ENCODE results near the gene PLA2G3. TPM values are rescaled to one million over a fixed set of nuclear protein-coding genes. Genes with fewer than 3 reads are reported as not detected.
"Not testable (repeated sequence)": the region's sequence is repeated elsewhere in the genome, so short reads cannot be mapped to it uniquely, and the experiment has no call there.

The PLA2G3 gene
- polyA plus RNA-seq = under 1 TPM in 1 of 3 donors, not detected in 2; 0.01 TPM

- H3K27ac ChIP-seq (ENCODE audit: low read depth, low read length) = no peak within 1 kb of the TSS
- 33 to 52% (median 40%) methylated on average over 18 to 24 of the region's 24 CpGs for WGBS, 3 donors
Measured at GRCh38 chr22:31139866-31140716, at the start of gene PLA2G3. Gene PLA2G3 (minus strand): TSS chr22:31140508. CDS start chr22:31140354, 154 bp downstream.

- no peak overlapping the region for H3K27ac ChIP-seq (ENCODE audit: low read depth, low read length)
- 56 to 90% (median 87%) methylated on average over 6 of the region's 6 CpGs for WGBS, 3 donors
Measured at GRCh38 chr22:31187627-31188026, 47.3 kb upstream of the PLA2G3 start.

GRCh38 chr22:31185056-31185455 is 44.7 kb upstream of the PLA2G3 start:
- 87 to 96% (median 93%) methylated on average over 5 of the region's 5 CpGs for WGBS, 3 donors

DNA sequence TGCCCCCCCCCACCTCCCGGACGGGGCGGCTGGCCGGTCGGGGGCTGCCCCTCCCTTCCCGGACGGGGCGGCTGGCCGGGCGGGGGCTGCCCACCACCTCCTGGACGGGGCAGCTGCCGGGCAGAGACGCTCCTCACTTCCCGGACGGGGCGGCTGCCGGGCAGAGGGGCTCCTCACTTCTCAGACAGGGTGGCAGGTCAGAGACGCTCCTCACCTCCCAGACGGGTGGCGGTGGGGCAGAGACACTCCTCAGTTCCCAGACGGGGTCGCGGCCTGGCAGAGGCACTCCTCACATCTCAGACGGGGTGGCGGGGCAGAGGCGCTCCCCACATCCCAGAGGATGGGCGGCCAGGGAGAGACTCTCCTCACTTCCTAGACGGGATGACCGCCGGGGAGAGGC is 43.7 kb upstream of the PLA2G3 start:
- H3K27ac ChIP-seq (ENCODE audit: low read depth, low read length) = no peak overlapping the region
- WGBS, 3 donors = 94 to 96% (median 95%) methylated on average over 20 to 30 of the region's 30 CpGs

More at GRCh38 chr22:31185056-31185455, 44.7 kb upstream of the PLA2G3 start:
- no peak overlapping the region for H3K27ac ChIP-seq (ENCODE audit: low read depth, low read length)

DNA sequence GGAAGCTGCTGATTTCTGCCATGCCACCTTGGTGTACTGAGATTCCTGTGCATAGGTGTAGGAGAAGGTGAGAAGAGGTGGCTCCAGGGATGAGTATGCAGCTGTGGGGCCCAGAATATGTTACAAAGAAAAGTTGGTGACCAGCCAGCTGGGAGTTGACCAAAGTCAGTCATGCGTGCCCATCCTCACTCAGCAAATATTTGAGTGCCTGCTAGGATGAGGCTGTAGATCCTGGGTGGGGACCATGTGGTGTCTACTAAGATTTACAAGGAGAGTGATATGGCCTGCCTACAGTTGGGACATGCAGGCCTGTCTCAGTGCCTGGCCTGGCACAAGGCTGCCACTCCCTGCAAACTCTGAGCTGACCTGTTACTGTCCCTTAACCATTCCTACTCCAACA is 39.0 kb upstream of the PLA2G3 start:
- H3K27ac ChIP-seq (ENCODE audit: low read depth, low read length) = no peak overlapping the region
- 27 to 52% (median 39%) methylated on average over 1 of the region's 1 CpG for whole genome bisulfite sequencing, 3 donors

GRCh38 chr22:31178859-31179258 is 38.6 kb upstream of the PLA2G3 start:
- WGBS, 3 donors = 95 to 98% (median 95%) methylated on average over 2 of the region's 2 CpGs
- no peak overlapping the region for H3K27ac ChIP-seq (ENCODE audit: low read depth, low read length)

GRCh38 chr22:31177420-31178162 is 37.3 kb upstream of the PLA2G3 start:
- no peak overlapping the region for H3K27ac ChIP-seq (ENCODE audit: low read depth, low read length)
- WGBS, 3 donors = 77 to 90% (median 81%) methylated on average over 6 of the region's 6 CpGs

DNA sequence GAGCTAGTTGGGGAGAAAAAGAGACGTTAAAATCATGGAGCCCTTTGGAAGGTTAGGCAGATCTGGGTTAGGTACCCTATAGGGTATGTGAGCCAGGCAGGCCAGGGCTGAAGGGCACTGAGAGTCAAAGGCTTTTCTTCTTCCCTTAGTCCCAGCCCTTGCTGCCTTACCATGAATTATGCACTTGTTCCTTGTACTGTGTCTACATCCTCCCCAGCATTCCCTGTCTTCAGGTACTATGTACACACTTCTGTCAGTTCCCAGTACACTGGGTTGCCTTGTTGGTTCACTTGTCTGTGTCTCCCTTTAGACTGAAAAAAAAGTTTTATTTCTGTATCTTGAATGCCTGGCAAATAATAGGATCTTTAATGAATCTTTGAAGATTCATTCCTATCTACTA is 36.6 kb upstream of the PLA2G3 start:
- WGBS, 3 donors = 78 to 100% (median 100%) methylated on average over 1 of the region's 1 CpG

DNA sequence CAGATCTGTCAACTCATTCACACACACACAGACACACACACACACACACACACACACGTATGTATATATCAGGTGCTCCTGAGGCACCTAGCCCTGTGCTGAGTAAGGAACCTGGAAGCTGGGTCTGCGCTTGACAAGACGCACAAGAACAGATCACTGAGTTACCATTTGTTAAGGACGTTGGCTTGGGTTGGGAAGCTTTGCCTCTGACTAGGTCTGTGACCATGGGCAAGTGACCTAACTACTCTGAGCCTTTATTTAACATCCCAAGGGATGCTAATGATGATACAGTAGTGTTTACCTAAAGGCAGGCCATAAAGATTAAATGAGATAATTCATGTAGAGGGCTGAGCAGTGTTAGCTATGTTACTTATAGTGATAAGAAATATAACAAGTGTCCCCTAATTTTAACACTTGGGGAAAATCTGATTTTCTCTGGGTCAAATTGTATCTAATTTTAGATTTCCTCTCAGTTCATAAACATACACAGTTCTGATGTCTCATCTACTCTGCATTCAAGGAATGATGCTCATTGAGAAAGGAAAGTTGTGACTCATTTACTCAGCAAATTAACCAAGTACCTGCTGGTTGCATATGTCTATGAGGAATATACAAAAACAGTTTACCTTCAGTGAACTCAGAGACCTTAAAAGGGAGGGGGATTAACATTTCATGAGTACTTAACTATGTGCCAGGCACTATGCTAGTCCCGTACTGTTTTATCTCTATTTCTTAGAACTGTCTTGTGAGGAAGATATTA is 33.3 kb upstream of the PLA2G3 start:
- 78 to 81% (median 79%) methylated on average over 5 of the region's 5 CpGs for WGBS, 3 donors
- H3K27ac ChIP-seq (ENCODE audit: low read depth, low read length) = no peak overlapping the region

More for the DNA sequence above, 36.6 kb upstream of the PLA2G3 start:
- no peak overlapping the region for H3K27ac ChIP-seq (ENCODE audit: low read depth, low read length)

- not testable (repeated sequence) for H3K27ac ChIP-seq (ENCODE audit: low read depth, low read length)
- 66 to 97% (median 79%) methylated on average over 7 to 9 of the region's 9 CpGs for WGBS, 3 donors
Measured at GRCh38 chr22:31171734-31172133, 31.4 kb upstream of the PLA2G3 start.

- H3K27ac ChIP-seq (ENCODE audit: low read depth, low read length) = no peak overlapping the region
- 99 to 100% (median 100%) methylated on average over 3 to 4 of the region's 4 CpGs for WGBS, 3 donors
Measured at GRCh38 chr22:31170971-31171370, 30.7 kb upstream of the PLA2G3 start.

- no peak overlapping the region for H3K27ac ChIP-seq (ENCODE audit: low read depth, low read length)
- WGBS, 3 donors = 17 to 23% (median 21%) methylated on average over 5 of the region's 5 CpGs
Measured at GRCh38 chr22:31162015-31162765, 21.9 kb upstream of the PLA2G3 start.

DNA sequence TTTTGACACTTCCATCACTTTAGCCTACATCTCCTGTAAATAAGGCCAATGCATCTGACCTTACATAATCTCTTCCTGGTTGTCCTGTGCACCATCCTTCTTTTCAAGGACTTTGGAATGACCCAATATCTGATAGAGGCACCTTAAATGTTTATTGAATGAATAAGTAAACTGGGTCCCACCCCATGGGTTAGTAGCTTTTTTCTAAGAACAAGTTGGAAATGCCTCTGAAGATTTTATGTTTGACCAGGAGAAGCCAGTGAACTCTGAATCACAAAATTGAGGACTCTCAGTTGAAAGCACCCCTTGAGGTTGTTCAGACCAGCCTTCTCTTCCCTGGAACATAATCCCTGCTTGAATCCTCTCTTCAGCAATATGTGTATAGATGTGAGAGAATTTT is 21.1 kb upstream of the PLA2G3 start:
- H3K27ac ChIP-seq (ENCODE audit: low read depth, low read length) = no peak overlapping the region

- 1 to 2% (median 1%) methylated on average over 32 of the region's 32 CpGs for WGBS, 3 donors
Measured at GRCh38 chr22:31160328-31160978, 20.1 kb upstream of the PLA2G3 start.

DNA sequence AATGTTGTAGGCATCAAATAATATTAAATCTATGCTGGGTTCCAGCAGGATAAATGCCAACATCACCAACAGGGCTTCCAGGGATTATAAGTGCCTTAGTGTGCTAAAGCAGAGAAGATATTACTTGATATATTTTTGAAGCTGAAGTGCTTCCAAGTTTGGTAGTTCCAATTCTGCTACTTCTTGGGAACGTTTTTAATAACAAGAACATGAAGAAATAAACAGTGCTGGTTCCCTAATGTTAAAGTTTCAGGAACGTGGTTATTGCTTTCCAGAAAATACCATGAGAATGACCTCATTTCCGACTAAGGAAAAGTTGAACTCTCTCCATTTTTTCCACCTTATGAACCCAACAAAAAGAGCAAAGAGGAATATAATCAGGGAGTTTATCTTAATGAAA is 15.1 kb upstream of the PLA2G3 start:
- WGBS, 3 donors = 15 to 26% (median 21%) methylated on average over 3 of the region's 3 CpGs
- no peak overlapping the region for H3K27ac ChIP-seq (ENCODE audit: low read depth, low read length)

More at GRCh38 chr22:31160328-31160978, 20.1 kb upstream of the PLA2G3 start:
- no peak overlapping the region for H3K27ac ChIP-seq (ENCODE audit: low read depth, low read length)

GRCh38 chr22:31154975-31155374 is 14.7 kb upstream of the PLA2G3 start:
- WGBS, 3 donors = 86 to 95% (median 88%) methylated on average over 1 of the region's 1 CpG
- no peak overlapping the region for H3K27ac ChIP-seq (ENCODE audit: low read depth, low read length)

DNA sequence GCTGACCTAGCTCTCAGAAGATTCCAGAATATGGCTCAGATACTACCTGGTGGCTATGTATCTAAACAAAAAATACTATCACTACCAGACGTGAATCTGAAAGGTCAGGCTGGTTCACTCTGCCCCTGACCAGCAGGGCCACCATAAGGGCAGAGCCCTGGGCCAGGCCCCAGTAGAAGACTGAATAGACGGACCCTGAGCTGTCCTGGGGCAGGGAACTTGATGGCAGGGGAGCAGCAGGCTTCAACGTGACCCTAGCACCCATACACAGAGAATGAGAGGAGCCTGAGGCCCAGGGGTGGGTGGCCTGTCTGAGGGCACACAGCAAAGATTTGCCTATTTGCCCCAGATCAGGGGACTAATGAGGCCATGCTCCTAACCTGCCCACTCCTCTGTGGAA is 13.0 kb upstream of the PLA2G3 start:
- WGBS, 3 donors = 73 to 85% (median 78%) methylated on average over 3 of the region's 3 CpGs
- H3K27ac ChIP-seq (ENCODE audit: low read depth, low read length) = no peak overlapping the region

DNA sequence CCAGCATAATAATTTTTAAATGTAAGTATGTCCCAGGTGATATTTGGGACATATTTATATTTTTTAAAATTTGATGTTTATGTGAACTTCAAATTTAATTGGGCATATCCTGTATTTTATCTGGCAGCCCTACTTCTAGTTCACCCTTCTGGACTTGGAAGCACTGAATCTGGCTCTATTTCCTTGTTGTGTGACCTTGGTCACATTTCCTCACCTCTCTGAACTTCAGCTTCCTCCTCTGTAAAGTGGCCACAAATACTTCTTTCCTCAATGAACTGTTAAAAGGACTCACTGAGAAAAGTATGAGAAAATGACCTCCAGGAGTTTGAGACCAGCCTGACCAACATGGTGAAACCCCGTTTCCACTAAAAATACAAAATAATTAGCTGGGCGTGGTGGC is 11.6 kb upstream of the PLA2G3 start:
- H3K27ac ChIP-seq (ENCODE audit: low read depth, low read length) = no peak overlapping the region
- 86 to 93% (median 88%) methylated on average over 2 of the region's 2 CpGs for WGBS, 3 donors
